ENCODE results near the gene ARID1B. TPM values are rescaled to one million over a fixed set of nuclear protein-coding genes. Genes with fewer than 3 reads are reported as not detected.

Gene ARID1B
- total and polyA plus RNA-seq, 2 of the 13 experiments (the other 11 are each of a cell fraction or from before 2014, with no cell fraction given), result 20.1 to 32.6 TPM

DNA sequence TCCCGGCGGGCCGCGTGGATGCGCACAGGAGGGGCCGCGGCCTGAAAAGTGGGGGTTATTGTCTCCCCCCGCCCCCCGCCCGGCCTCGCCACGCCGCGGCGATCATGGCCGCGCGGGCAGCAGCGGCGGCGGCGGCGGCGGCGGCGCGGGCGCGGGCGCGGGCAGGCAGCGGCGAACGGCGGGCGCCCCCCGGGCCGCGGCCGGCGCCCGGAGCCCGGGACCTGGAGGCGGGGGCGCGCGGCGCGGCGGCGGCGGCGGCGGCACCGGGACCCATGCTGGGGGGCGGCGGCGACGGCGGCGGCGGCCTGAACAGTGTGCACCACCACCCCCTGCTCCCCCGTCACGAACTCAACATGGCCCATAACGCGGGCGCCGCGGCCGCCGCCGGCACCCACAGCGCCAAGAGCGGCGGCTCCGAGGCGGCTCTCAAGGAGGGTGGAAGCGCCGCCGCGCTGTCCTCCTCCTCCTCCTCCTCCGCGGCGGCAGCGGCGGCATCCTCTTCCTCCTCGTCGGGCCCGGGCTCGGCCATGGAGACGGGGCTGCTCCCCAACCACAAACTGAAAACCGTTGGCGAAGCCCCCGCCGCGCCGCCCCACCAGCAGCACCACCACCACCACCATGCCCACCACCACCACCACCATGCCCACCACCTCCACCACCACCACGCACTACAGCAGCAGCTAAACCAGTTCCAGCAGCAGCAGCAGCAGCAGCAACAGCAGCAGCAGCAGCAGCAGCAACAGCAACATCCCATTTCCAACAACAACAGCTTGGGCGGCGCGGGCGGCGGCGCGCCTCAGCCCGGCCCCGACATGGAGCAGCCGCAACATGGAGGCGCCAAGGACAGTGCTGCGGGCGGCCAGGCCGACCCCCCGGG is 637 bp downstream of the ARID1B start (continued):
- TF ChIP-seq ISL2 (CRISPR knock-in tag; IDR thresholded peaks at IDR 0.05) (no peak), SOX6 (IDR thresholded peaks at IDR 0.05) (no peak), SOX6 (CRISPR knock-in tag; IDR thresholded peaks at IDR 0.05) (no peak), HOXA3 (CRISPR knock-in tag; IDR thresholded peaks at IDR 0.05) (peak; percentile 11; the same call in 1 of the 2 replicates), ZNF557 (CRISPR knock-in tag; IDR thresholded peaks at IDR 0.05) (no peak), CERS6 (CRISPR knock-in tag; IDR thresholded peaks at IDR 0.05) (no peak), ZNF205 (CRISPR knock-in tag; IDR thresholded peaks at IDR 0.05) (no peak), ZFP1 (CRISPR knock-in tag; IDR thresholded peaks at IDR 0.05) (no peak), KLF9 (CRISPR knock-in tag; IDR thresholded peaks at IDR 0.05; ENCODE audit: low read depth) (no peak), MYPOP (CRISPR knock-in tag; IDR thresholded peaks at IDR 0.05) (no peak), FOXK1 (CRISPR knock-in tag; IDR thresholded peaks at IDR 0.05; ENCODE audit: borderline replicate concordance, low read depth) (no peak; the same call in 1 of the 2 replicates), GTF3A (CRISPR knock-in tag; conservative IDR thresholded peaks at IDR 0.05) (no peak), FOXP1 (IDR thresholded peaks at IDR 0.05) (no peak), FOXP1 (CRISPR knock-in tag; IDR thresholded peaks at IDR 0.05) (no peak), GFI1 (CRISPR knock-in tag; IDR thresholded peaks at IDR 0.05; ENCODE audit: borderline replicate concordance) (peak; percentile 15; the same call in 1 of the 2 replicates), ZNF225 (CRISPR knock-in tag; IDR thresholded peaks at IDR 0.05) (peak; percentile 84), TBL1XR1 (IDR thresholded peaks at IDR 0.05; ENCODE audit: borderline replicate concordance, low read length, partially characterized antibody) (no peak), PPARG (CRISPR knock-in tag; conservative IDR thresholded peaks at IDR 0.05) (no peak), SUZ12 (IDR thresholded peaks at IDR 0.05; ENCODE audit: low read depth, low read length) (no peak), SATB2 (CRISPR knock-in tag; IDR thresholded peaks at IDR 0.05) (no peak), HNF1A (IDR thresholded peaks at IDR 0.05; ENCODE audit: low read depth) (no peak), HNF1A (CRISPR knock-in tag; IDR thresholded peaks at IDR 0.05; ENCODE audit: borderline replicate concordance) (no peak)
- TF ChIP-seq, protein P1, sequence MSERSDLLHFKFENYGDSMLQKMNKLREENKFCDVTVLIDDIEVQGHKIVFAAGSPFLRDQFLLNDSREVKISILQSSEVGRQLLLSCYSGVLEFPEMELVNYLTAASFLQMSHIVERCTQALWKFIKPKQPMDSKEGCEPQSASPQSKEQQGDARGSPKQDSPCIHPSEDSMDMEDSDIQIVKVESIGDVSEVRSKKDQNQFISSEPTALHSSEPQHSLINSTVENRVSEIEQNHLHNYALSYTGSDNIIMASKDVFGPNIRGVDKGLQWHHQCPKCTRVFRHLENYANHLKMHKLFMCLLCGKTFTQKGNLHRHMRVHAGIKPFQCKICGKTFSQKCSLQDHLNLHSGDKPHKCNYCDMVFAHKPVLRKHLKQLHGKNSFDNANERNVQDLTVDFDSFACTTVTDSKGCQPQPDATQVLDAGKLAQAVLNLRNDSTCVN (CRISPR knock-in tag; IDR thresholded peaks at IDR 0.05; ENCODE audit: borderline replicate concordance), result no peak
- TF ChIP-seq, protein P2, sequence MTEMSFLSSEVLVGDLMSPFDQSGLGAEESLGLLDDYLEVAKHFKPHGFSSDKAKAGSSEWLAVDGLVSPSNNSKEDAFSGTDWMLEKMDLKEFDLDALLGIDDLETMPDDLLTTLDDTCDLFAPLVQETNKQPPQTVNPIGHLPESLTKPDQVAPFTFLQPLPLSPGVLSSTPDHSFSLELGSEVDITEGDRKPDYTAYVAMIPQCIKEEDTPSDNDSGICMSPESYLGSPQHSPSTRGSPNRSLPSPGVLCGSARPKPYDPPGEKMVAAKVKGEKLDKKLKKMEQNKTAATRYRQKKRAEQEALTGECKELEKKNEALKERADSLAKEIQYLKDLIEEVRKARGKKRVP (CRISPR knock-in tag; IDR thresholded peaks at IDR 0.05), result peak in 1 of 2 experiments; percentile 32; a peak in 1 of 4 replicates
